Ishikawa (cell line): ENCODE data around the gene CHERP.

ENCODE experiments used
- CEBPB ChIP-seq: IDR thresholded peaks from 2 replicates; pipeline ENCODE4 v1.6.1; 2012
- RAD21 ChIP-seq: IDR thresholded peaks from 2 replicates; pipeline ENCODE4 v1.6.1; 2012; ENCODE audit warnings: low read depth
- TAF1 ChIP-seq: IDR thresholded peaks from 2 replicates; pipeline ENCODE4 v1.6.1; 2012; ENCODE audit warnings: low read depth, mild to moderate bottlenecking
- TCF12 ChIP-seq: IDR thresholded peaks from 2 replicates; pipeline ENCODE4 v1.6.1; 2012; ENCODE audit warnings: low read depth
- YY1 ChIP-seq: IDR thresholded peaks from 2 replicates; pipeline ENCODE4 v1.6.1; 2012; ENCODE audit warnings: low read depth
- TF ChIP-seq, protein P1 (sequence below): IDR thresholded peaks from 2 replicates; pipeline ENCODE4 v1.6.1; 2012

- no peak for TF ChIP-seq CEBPB
- no peak for TF ChIP-seq RAD21
- no peak for TF ChIP-seq TAF1
- no peak for TF ChIP-seq YY1
- TF ChIP-seq, protein P1, sequence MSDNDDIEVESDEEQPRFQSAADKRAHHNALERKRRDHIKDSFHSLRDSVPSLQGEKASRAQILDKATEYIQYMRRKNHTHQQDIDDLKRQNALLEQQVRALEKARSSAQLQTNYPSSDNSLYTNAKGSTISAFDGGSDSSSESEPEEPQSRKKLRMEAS = no peak
- no peak for TF ChIP-seq TCF12
Observed at GRCh38 chr19:16575282-16575681, 33.0 kb upstream of the CHERP start.
